AG04450 (cell line): Measurements from ENCODE around the gene ADGRA1. TPM values are rescaled to one million over a fixed set of nuclear protein-coding genes. Genes with fewer than 3 reads are reported as not detected.

Experiments used
- CTCF ChIA-PET: fragments of 300-600, 350-600 bp; formaldehyde crosslinking; extraction: SDS; loops from one replicate; lab custom pipeline; 2022; ENCODE audit warnings: antibody characterized with exemption, inconsistent platforms; lab: Charles Lee
- POLR2A ChIA-PET: fragments of 350-600 bp; formaldehyde crosslinking; extraction: SDS; loops from one replicate; lab custom pipeline; 2021; ENCODE audit warnings: antibody characterized with exemption, inconsistent platforms; lab: Yijun Ruan, JAX
- DNase-seq: peaks from one replicate; pipeline ENCODE4 v3.0.0-alpha.2; 2011; ENCODE audit warnings: low read depth, low spot score
- H3K27ac ChIP-seq: one replicate; pipeline ENCODE4 v1.5.1; 2012; ENCODE audit warnings: low read depth, low read length, control low read depth
- H3K27me3 ChIP-seq: one replicate; pipeline ENCODE4 v1.6.0; 2012; ENCODE audit warnings: low read length; ENCODE audit not compliant: control insufficient read depth, insufficient read depth
- H3K4me3 ChIP-seq: 2 replicates; pipeline ENCODE4 v1.5.1; 2011; ENCODE audit warnings: mild to moderate bottlenecking, low read depth, low read length, control low read depth
- H3K9me3 ChIP-seq: 2 replicates; pipeline ENCODE4 v1.5.1; 2012; ENCODE audit warnings: low read length; ENCODE audit not compliant: control insufficient read depth, insufficient read depth
- polyA plus RNA-seq: library from polyadenylated mRNA; depleted of rRNA; stranded (reverse); fragments of >200 nt; gene quantifications from 2 replicates; pipeline ENCODE4 v1.2.3, GENCODE V29; 2011
- TF ChIP-seq, protein P1 (sequence below): IDR thresholded peaks from 2 replicates; pipeline ENCODE4 v1.5.1; 2011; ENCODE audit warnings: low read depth, low read length, control low read depth, inconsistent platforms

Gene ADGRA1
- polyA plus RNA-seq, 1 experiment: not detected

DNA sequence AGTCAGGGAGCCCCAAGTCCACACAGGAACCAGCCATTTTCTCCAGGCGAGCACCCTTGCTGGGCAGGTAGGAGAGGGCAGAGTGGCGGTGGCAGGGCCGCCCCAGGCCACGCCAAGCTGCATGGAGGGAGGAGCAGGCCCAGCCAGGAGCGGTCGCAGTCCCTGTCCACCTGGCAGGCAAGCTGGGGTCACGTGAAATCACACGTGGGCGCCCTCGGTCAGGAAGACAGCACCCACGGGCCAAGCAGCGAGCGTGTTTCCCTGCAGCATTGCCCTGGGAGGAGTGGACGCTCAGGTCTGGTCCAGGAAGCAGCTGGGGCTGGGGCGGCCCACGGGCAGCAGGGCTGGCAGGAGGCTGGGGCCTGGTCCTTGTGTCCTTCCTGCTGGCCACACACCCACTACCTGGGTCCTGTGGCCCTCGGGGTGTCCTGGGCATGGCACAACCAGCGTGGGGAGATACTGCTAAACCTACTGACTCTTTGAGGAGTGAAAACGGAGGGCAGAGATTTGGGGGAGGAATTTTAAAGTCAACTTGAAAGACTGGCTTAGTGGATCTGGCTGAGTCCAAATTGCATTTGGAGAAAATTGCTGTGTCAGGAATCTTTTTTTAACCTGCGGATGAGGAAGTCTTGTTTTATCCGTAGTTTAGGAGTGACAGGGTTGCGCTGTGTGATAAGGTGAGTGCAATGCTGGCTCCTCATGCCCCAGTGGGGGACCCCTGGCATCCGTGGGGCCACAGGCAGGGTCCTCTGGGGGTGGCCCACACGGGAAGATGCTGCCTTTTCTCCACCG, 12.2 kb upstream of the ADGRA1 start:
- ChIA-PET POLR2A (no interaction called here), CTCF (no interaction called here)
- Histone ChIP-seq H3K27ac (no peak overlapping the region), H3K9me3 (peaks cover 76% of the 10 kb centered on the region), H3K4me3 (no peak overlapping the region), H3K27me3 (no peaks in the 10 kb centered on the region)
- TF ChIP-seq, protein P1, sequence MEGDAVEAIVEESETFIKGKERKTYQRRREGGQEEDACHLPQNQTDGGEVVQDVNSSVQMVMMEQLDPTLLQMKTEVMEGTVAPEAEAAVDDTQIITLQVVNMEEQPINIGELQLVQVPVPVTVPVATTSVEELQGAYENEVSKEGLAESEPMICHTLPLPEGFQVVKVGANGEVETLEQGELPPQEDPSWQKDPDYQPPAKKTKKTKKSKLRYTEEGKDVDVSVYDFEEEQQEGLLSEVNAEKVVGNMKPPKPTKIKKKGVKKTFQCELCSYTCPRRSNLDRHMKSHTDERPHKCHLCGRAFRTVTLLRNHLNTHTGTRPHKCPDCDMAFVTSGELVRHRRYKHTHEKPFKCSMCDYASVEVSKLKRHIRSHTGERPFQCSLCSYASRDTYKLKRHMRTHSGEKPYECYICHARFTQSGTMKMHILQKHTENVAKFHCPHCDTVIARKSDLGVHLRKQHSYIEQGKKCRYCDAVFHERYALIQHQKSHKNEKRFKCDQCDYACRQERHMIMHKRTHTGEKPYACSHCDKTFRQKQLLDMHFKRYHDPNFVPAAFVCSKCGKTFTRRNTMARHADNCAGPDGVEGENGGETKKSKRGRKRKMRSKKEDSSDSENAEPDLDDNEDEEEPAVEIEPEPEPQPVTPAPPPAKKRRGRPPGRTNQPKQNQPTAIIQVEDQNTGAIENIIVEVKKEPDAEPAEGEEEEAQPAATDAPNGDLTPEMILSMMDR: no peak
- no peak for DNase-seq

DNA sequence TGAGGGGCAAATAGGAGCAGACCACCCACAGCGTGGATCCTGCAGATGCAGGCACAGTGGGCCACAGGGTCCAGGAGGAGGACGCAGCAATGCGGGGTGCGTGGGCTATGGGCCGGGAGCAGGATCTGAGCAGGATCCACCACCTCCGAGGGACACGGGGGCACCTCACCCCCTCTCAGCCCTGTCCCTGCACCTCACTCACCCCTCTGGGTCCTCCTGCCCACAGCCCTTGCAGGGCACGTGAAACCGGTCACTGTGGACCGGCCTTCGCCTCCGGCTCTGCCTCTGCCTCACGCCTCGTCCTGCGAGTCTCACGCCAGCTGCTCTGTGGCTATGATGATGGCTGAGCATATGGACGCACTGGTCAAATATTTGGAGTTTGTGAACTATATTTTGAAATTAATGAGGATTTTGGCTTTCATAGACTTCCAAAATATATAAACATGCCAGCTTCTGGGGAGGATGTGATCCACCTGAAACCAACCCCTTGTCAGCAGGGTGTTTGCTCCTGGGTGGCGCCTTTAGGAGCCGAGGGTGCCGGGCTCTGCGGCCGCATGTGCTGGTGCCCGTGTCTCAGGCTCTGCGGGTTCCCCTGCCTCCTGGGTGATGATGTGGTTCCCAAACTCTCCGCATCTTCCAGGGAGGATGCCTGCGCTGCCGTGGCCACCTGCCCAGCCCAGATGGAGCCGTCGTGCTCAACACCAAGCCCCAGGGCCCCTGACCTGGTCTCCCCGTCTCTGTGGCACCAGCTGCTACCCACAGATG, 11.3 kb upstream of the ADGRA1 start:
- no peak overlapping the region for H3K27ac ChIP-seq
- TF ChIP-seq, protein P1: no peak
- POLR2A ChIA-PET: no interaction called here
- H3K4me3 ChIP-seq: no peak overlapping the region
- CTCF ChIA-PET: no interaction called here
- H3K9me3 ChIP-seq: peaks cover 84% of the 10 kb centered on the region
- no peak for DNase-seq
- no peaks in the 10 kb centered on the region for H3K27me3 ChIP-seq

DNA sequence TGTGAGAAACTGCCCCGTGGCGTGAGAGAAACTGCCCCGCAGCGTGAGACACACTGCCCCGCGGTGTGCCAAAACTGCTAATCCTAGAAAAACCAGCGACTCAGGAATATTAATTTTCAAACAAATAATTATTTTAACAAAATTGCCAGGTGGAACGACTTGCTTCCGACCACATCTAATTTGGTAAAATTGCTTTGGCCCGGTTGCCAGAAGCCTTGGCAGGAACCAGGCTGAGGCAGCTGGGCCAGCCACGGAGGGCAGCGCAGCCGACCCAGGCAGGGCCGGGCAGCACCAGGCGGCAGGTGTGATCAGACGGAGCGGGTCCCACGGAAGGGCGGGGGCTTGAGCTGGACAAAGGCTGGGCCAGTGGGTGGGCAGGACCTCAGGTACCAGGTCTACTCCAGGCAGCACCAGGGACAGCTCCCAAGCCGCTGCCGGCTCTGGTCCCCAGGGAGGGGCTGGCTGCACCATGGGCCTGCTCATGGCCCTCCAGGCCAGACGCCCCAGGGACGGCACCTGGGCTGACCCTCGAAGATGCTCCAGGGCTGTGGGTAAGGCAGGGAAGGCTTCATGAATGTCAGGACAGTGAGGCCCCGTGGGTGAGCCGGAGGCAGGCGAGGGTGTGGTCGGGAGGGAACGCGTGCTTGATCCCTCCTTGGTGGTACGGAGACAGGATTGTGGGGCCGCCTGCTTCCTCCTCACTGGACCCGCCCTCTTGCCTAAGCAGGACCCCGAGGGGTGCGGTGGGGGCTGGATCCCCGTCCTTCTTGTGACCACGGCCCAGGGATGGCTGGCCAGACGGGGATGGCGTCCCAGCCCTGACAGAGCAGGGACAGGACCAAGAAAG, 7.7 kb upstream of the ADGRA1 start:
- H3K27ac ChIP-seq: no peak overlapping the region
- ChIA-PET CTCF (no interaction called here), POLR2A (no interaction called here)
- DNase-seq: no peak
- TF ChIP-seq, protein P1: no peak
- H3K9me3 ChIP-seq: peaks cover 74% of the 10 kb centered on the region
- no peak overlapping the region for H3K4me3 ChIP-seq
- no peaks in the 10 kb centered on the region for H3K27me3 ChIP-seq

DNA sequence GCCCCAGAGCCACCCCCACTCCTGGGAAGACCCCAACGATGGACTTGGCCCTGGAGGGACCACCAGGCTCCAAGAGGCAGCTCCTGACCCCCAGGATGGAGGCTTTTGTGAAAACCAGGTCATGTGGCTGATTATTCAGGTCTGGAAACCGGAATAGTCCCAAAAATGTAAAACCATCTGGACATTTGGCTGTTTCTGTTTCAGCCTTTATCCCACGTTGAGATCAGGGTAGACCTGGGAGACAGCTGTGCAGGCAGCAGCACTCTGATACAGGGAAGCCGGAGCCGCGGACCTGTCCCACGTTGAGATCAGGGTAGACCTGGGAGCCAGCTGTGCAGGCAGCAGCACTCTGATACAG, 7.1 kb upstream of the ADGRA1 start:
- H3K27me3 ChIP-seq: no peaks in the 10 kb centered on the region
- H3K9me3 ChIP-seq: peaks cover 68% of the 10 kb centered on the region
- TF ChIP-seq, protein P1: no peak
- ChIA-PET CTCF (no interaction called here), POLR2A (no interaction called here)
- no peak for DNase-seq
- no peak overlapping the region for H3K4me3 ChIP-seq
- H3K27ac ChIP-seq: no peak overlapping the region
